Stimulated activated naive CD8-positive, alpha-beta T cell treated with anti-CD3 and anti-CD28 coated beads, Interleukin-15, amount 100 ng/mL, for 72 hours (primary cell): ENCODE results near the gene DDX20.

Experiments
- ATAC-seq: fragments of 150-1000 bp; cut with Tn5 transposase; 2 replicates; pipeline ENCODE4 v1.10.0; 2021; ENCODE audit warnings: mild to moderate bottlenecking, moderate library complexity
- DNase-seq, 2 donors: peaks; one replicate each; pipeline ENCODE4 v3.0.0; 2021 to 2022
- H3K27ac Mint-ChIP-seq, 2 donors: one replicate each; pipeline ENCODE4 v1.8.0; 2022; ENCODE audit warnings: mild to moderate bottlenecking in 2 of 2, mixed read lengths in 2 of 2, moderate library complexity in 2 of 2
- H3K27me3 Mint-ChIP-seq: one replicate; pipeline ENCODE4 v1.8.0; 2022; ENCODE audit warnings: mixed read lengths
- H3K4me1 Mint-ChIP-seq: one replicate; pipeline ENCODE4 v1.8.0; 2022; ENCODE audit warnings: mild to moderate bottlenecking, mixed read lengths
- H3K4me3 Mint-ChIP-seq, 2 donors: one replicate each; pipeline ENCODE4 v1.8.0; 2022; ENCODE audit warnings: mild to moderate bottlenecking in 2 of 2, mixed read lengths in 2 of 2, moderate library complexity in 1 of 2
- H3K9me3 Mint-ChIP-seq, 2 donors: one replicate each; pipeline ENCODE4 v1.8.0; 2022; ENCODE audit warnings: mixed read lengths in 2 of 2

DDX20 gene

GRCh38 chr1:111814305-111814628, 58.6 kb downstream of the DDX20 start:
- Mint-ChIP-seq H3K4me1 (no peaks in the 10 kb centered on the region), H3K4me3 (no peak overlapping the region), H3K27ac (no peak overlapping the region), H3K27me3 (no peaks in the 10 kb centered on the region), H3K9me3 (no peaks in the 10 kb centered on the region)
- ATAC-seq (no peak), DNase-seq (no peak)

GRCh38 chr1:111814642-111815041, 58.9 kb downstream of the DDX20 start:
- no peak for DNase-seq
- Mint-ChIP-seq H3K27me3 (no peaks in the 10 kb centered on the region), H3K4me1 (no peaks in the 10 kb centered on the region), H3K27ac (no peak overlapping the region), H3K9me3 (no peaks in the 10 kb centered on the region), H3K4me3 (no peak overlapping the region)
- no peak for ATAC-seq
